OCI-LY1 (cell line): ENCODE measurements around the gene CDHR1.

ENCODE experiments used
- CTCF ChIP-seq: fragments of 200-600 bp; sonication (generic), shearing (Covaris generic); IDR thresholded peaks from 2 replicates; pipeline ENCODE4 v1.5.1; 2017; ENCODE audit warnings: mild to moderate bottlenecking, antibody characterized with exemption, low read length, moderate library complexity, mixed read lengths
- EZH2 ChIP-seq: fragments of 200-600 bp; sonication (generic), shearing (Covaris generic); IDR thresholded peaks from 2 replicates; pipeline ENCODE4 v1.8.0; 2017; ENCODE audit warnings: borderline replicate concordance, mixed run types, mild to moderate bottlenecking, antibody characterized with exemption, low read length, moderate library complexity, mixed read lengths

- TF ChIP-seq CTCF (no peak), EZH2 (no peak)
Measured at GRCh38 chr10:84158061-84158460, 36.3 kb upstream of the CDHR1 start.
